ENCODE data around the gene ABCB8. TPM values are rescaled to one million over a fixed set of nuclear protein-coding genes. Genes with fewer than 3 reads are reported as not detected.

Gene ABCB8
- total and polyA plus RNA-seq, 2 of the 4 experiments (the other 2 are of a cell fraction), result 16.3 to 26.8 TPM

DNA sequence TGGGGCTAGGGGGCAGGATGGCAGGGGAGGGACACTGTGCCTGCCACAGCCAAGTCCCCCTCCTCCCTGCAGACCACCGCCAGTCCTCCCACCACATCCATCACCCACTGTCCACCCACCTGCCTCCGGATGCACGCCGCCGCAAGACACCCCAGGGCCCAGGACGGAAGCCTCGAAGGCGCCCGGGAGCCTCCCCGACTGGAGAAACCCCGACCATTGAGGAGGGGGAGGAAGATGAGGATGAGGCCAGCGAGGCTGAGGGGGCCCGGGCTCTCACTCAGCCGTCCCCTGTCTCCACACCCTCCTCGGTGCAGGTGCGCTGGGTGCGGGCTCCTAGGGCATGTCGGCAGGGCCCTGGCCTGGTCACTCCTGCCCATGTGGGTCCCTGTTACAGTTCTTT is 36.2 kb downstream of the ABCB8 start:
- TF ChIP-seq MXI1 (IDR thresholded peaks at IDR 0.05; ENCODE audit: borderline replicate concordance, low read depth, low read length) (no peak), RCOR1 (IDR thresholded peaks at IDR 0.05; ENCODE audit: insufficient replicate concordance, low read length) (no peak), MAFK (IDR thresholded peaks at IDR 0.05; ENCODE audit: low read depth, low read length) (no peak), BHLHE40 (IDR thresholded peaks at IDR 0.05; ENCODE audit: low read depth, low read length) (no peak)
- TF ChIP-seq, protein P1, sequence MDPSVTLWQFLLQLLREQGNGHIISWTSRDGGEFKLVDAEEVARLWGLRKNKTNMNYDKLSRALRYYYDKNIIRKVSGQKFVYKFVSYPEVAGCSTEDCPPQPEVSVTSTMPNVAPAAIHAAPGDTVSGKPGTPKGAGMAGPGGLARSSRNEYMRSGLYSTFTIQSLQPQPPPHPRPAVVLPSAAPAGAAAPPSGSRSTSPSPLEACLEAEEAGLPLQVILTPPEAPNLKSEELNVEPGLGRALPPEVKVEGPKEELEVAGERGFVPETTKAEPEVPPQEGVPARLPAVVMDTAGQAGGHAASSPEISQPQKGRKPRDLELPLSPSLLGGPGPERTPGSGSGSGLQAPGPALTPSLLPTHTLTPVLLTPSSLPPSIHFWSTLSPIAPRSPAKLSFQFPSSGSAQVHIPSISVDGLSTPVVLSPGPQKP (IDR thresholded peaks at IDR 0.05; ENCODE audit: borderline replicate concordance, low read depth, low read length), result no peak
- TF ChIP-seq, protein P2, sequence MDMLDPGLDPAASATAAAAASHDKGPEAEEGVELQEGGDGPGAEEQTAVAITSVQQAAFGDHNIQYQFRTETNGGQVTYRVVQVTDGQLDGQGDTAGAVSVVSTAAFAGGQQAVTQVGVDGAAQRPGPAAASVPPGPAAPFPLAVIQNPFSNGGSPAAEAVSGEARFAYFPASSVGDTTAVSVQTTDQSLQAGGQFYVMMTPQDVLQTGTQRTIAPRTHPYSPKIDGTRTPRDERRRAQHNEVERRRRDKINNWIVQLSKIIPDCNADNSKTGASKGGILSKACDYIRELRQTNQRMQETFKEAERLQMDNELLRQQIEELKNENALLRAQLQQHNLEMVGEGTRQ (IDR thresholded peaks at IDR 0.05; ENCODE audit: low read depth, low read length), result no peak
- TF ChIP-seq, protein P3, sequence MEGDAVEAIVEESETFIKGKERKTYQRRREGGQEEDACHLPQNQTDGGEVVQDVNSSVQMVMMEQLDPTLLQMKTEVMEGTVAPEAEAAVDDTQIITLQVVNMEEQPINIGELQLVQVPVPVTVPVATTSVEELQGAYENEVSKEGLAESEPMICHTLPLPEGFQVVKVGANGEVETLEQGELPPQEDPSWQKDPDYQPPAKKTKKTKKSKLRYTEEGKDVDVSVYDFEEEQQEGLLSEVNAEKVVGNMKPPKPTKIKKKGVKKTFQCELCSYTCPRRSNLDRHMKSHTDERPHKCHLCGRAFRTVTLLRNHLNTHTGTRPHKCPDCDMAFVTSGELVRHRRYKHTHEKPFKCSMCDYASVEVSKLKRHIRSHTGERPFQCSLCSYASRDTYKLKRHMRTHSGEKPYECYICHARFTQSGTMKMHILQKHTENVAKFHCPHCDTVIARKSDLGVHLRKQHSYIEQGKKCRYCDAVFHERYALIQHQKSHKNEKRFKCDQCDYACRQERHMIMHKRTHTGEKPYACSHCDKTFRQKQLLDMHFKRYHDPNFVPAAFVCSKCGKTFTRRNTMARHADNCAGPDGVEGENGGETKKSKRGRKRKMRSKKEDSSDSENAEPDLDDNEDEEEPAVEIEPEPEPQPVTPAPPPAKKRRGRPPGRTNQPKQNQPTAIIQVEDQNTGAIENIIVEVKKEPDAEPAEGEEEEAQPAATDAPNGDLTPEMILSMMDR (conservative IDR thresholded peaks at IDR 0.05; ENCODE audit: low read depth, low read length), result no peak
- no peak overlapping the region for H2AFZ ChIP-seq (replicated peaks; ENCODE audit: low read length, poor library complexity)
- H4K8ac ChIP-seq (ENCODE audit: low read depth in 2 of 2, low read length in 2 of 2), result no peak overlapping the region
- dilution Hi-C loops (cut with HindIII; ENCODE audit: low sequenced_read_pairs, unreplicated experiment), result no loop called here
- H3K23ac ChIP-seq (ENCODE audit: low read depth, low read length), result no peak overlapping the region
- H2BK15ac ChIP-seq (ENCODE audit: low read depth, low read length), result no peak overlapping the region
- no peak overlapping the region for H3K18ac ChIP-seq (ENCODE audit: low read depth, low read length)
- H3K9ac ChIP-seq (ENCODE audit: low read depth, low read length), result no peak overlapping the region
- no peaks in the 10 kb centered on the region for H3K9me3 ChIP-seq (ENCODE audit: control insufficient read depth, insufficient read depth, low read length)
- WGBS, 2 experiments (ENCODE audit: extremely low coverage in 2 of 2, insufficient read length in 1 of 2), result 94% methylated on average over 6 of the region's 18 CpGs; no CpG with 5 or more reads in 1 of the 2 experiments
- peaks cover 32% of the 10 kb centered on the region for H4K20me1 ChIP-seq (ENCODE audit: insufficient read depth, low read length)
- DNase-seq, result no peak
- intact Hi-C loops (cut with micrococcal nuclease), result no loop called here
- no peak overlapping the region for H3K27ac ChIP-seq (ENCODE audit: insufficient read depth, low read length)
- H4K5ac ChIP-seq (ENCODE audit: low read depth, low read length), result no peak overlapping the region
- H3K4ac ChIP-seq (ENCODE audit: low read depth, low read length), result no peak overlapping the region
- BruUV-seq (replicated peaks), result no TSS peak
- no peak overlapping the region for H2BK20ac ChIP-seq (ENCODE audit: low read depth, low read length)
- CTCF ChIA-PET, result no interaction called here
- H2BK120ac ChIP-seq (ENCODE audit: low read depth, low read length), result no peak overlapping the region
- H2BK5ac ChIP-seq (ENCODE audit: low read depth, low read length, poor library complexity, severe bottlenecking), result no peak overlapping the region
- POLR2A ChIA-PET (ENCODE audit: unreplicated experiment), result no interaction called here
- H4K91ac ChIP-seq (ENCODE audit: insufficient read depth, low read depth, low read length), result no peak overlapping the region
- no peaks in the 10 kb centered on the region for H3K27me3 ChIP-seq (ENCODE audit: control insufficient read depth, insufficient read depth, low read length)
- H2AK9ac ChIP-seq (replicated peaks; ENCODE audit: low read depth, low read length, poor library complexity), result no peak overlapping the region
- H3K9me1 ChIP-seq (ENCODE audit: insufficient read depth, low read length), result peaks cover 8% of the 10 kb centered on the region; the same call in 1 of the 2 replicates
- H3K4me2 ChIP-seq (ENCODE audit: low read depth, low read length), result no peak overlapping the region
- H2AK5ac ChIP-seq (ENCODE audit: low read depth, low read length), result no peak overlapping the region
- H3K14ac ChIP-seq (replicated peaks; ENCODE audit: low read depth, low read length), result no peak overlapping the region
- H3K56ac ChIP-seq (ENCODE audit: extremely low read depth, insufficient read depth, low read length), result no peak overlapping the region
- ATAC-seq (ENCODE audit: low read depth), result no peak
- H3K4me1 ChIP-seq (ENCODE audit: control insufficient read depth, insufficient read depth, low read length), result peaks cover 33% of the 10 kb centered on the region
- H3K4me3 ChIP-seq (ENCODE audit: insufficient read depth, low read depth, low read length), result no peak overlapping the region
- in situ Hi-C loops (cut with MboI; ENCODE audit: low sequenced_read_pairs), result no loop called here
- peaks cover 24 to 62% of the 10 kb centered on the region in 2 experiments for H3K79me1 ChIP-seq (ENCODE audit: low read depth in 1 of 2, low read length in 2 of 2)
- H3K36me3 ChIP-seq (ENCODE audit: control insufficient read depth, insufficient read depth, low read length), result peaks cover 45% of the 10 kb centered on the region
